GM08714 (cell line): ENCODE measurements around the gene PTPRN2.

Experiments used
- H3K4me3 ChIP-seq: fragments of 200-500 bp; sonication (Bioruptor generic); 2 replicates; pipeline ENCODE4 v1.5.1; 2014; ENCODE audit warnings: mild to moderate bottlenecking, low read length, inconsistent platforms
- ZNF274 ChIP-seq: IDR thresholded peaks from 2 replicates; pipeline ENCODE4 v1.6.1; 2012; ENCODE audit warnings: mild to moderate bottlenecking, low read depth, low read length

Gene PTPRN2

DNA sequence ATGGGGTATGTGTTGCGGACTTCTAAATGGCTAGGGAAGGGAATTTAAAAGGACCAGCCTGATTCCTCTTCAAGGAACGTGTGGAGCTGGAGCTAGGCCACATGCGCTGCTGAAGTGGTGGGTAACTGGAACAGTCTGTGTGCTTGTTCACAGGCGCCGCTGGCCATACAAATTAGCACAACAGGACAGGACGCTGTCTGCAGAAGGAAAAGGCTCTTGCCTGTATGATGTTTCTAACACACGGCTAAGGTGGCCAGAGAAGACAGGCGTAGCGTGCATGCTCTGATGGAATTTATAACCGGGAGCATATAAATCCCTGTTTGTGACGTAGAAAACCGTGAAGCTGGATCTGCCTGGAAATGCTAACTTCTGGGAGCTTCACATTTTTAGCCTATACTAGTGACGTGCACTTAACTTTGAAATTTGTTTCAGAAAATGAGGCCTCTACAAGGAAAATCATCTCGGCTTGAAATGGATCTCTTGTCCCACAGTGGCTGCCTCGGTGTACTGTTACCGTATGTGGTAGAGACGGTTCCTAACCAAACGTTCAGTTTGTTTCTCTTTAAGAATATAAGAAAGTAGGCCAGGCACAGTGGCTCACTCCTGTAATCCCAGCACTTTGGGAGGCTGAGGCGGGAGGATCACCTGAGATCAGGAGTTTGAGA, 569.4 kb downstream of the PTPRN2 start:
- no peak overlapping the region for H3K4me3 ChIP-seq
- no peak for TF ChIP-seq ZNF274

DNA sequence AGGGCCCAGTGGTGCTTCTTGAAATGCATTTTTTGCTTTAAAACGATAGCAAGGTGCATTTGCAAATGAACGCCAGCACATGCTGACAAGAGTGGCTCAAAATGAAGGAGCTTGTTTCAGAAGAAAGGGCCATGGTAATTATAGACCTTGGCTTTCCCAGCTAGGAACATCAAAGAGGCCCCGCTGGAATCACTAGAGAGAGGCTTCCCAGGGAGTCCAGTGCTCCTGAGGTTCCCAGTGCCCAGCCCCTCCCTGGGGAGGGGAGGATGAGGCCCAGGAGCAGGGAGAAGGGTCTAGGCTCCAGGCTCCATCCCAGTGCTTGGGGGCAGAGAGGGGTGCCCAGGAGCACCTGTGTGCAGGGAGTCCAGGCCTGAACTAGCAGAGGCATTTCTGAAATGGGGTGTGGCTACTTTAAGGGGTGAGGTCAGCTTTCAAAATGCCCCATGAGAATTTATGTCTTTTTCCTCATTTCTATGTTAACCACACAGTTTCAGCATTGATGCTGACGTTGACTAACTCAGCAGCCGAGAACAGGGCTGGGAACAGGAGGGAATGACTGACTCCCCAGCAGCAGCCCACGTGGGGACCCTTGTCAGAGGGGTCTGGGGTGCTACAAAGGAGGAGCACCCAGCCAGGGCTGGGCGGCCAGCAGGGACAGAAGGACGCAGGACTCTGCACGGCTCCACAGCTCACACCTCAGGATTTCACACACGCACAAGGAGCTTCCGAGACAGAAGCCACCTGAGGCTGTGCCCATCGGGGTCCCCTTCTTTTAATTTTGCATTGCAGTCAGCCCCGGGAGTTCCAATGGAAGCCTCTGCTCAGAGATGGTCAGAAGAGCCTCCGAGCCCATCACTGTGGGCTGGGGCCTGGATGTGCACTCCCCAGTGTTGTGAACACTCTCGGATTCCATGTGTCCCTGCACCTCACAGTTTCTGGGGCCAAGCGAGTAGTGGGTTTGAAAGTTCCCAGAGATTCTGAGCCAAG, 570.2 kb downstream of the PTPRN2 start:
- no peak overlapping the region for H3K4me3 ChIP-seq
- no peak for TF ChIP-seq ZNF274

DNA sequence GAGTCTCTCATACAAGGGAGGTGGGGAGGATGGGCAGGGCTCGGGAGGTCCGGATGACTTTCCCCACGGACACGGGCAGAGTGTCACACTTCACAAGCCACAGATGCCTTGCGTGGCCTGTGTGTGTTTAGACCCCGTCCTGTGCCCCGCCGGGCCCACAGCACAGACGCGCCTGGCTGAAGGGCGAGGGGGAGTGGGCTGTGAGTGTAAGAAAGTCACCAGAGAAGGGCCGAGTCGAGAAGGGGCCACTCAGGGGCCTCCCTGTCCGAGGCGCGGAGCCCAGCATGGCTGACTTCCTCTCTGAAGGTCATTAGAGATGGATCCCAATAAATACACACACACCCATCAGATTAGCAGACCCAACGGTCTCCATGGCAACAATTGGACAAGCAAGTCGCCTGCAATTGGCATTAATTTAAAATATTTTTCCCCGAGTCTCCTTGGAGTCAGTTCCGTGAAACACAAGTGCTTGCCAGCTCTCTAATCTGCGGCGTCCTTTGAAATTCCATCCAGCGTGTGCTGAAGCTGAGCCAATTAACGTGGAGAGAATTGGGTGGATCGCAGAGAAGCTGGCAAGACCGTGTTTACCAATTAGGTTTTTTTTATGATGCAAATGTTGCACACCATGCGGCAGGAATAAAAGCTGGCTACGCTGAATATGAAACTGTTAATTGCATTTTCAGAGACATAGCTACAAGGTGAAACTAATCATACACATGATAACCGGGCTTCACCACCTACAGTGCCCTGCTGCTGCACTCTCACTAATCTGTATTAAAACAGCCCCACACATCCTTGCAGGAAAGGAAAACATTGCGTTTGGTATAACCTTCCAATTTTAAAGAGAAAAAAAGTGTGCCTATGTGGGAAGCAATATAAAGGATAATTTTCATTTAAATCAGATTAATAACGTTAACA, 571.2 kb downstream of the PTPRN2 start:
- no peak for TF ChIP-seq ZNF274
- H3K4me3 ChIP-seq: no peak overlapping the region

DNA sequence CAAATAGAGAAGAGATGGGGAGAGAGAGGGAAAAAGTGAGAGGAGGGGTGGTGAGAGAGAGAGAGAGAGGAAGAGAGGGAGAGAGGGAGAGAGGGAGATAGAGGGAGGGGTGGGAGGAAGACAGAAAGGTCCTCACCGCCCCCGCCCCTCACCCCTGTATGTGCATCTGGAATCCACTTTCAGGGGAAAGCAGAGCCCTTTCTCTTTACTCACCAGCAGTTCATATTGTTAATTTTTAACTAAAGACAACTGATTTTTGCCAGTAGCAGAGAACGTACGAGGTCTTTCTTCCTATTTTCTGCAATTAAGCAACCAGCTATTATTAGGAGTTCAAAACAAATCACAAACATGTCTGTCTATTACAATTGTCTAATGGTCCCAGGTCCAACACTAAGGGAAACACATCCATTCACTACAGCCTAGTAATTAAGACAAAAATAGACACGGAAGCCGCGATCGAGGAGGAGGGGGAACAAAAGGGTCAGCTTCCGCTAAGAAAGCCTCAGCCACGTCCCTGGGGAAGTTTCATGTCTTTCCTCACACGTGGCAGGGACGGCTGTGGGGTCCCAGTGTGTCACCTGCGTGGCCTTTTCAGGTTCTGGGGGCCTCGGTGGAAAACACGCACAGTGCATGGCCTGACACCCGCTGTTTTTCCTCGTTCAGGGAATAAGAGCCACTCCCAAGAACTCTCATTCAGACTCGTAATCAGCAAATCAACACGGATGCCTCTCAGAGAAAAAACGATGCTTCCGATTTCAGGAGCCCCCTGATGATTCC, 572.0 kb downstream of the PTPRN2 start:
- no peak for TF ChIP-seq ZNF274
- H3K4me3 ChIP-seq: no peak overlapping the region; the same call in 1 of the 2 replicates

DNA sequence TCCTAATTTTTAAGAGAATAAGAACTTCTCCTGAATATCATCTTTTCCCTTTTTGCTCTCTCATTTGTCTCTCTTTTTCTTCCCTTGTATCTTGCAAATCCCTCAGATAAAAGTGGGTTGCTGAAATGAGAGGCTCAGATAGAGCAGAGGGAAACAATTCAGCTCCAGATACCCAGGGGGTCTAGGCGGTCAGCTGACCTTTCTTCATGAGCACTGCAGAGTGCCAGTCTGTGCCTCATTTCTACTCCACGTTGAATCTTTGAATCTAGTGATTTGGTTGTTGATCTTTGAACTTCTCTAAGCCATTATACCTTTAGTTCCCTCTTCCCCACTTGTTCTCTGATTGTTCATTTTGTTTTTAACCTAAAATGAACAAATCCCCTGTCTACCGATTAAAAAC, 572.6 kb downstream of the PTPRN2 start:
- no peak overlapping the region; the same call in 1 of the 2 replicates for H3K4me3 ChIP-seq

DNA sequence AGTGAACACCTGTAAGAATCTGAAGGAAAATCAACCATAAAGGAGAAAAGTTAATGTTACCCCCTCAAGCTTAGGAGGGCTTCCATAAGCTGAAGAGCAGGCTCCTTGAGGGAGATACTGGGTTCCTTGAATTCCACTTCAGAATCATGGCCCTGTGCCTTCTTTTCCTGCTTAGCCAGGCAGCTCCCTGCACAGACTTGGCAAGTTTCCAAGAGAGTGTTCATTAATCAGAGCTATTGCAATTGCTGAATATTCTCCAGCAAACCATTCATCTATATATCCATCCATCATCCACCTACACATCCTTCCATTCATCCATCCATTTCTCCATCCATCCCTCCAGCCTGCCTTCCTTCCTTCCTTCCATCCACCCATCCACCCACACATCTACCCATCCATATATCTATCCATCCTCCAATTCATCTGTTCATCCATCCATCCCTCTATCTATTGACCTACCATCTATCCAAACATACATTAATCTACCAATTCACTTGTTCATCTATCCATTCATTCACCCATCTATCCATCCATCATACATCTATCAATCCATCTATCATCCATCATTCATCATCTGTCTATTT, 574.4 kb downstream of the PTPRN2 start:
- H3K4me3 ChIP-seq: no peak overlapping the region
- no peak for TF ChIP-seq ZNF274

More for the DNA sequence above, 572.6 kb downstream of the PTPRN2 start:
- TF ChIP-seq ZNF274: no peak

DNA sequence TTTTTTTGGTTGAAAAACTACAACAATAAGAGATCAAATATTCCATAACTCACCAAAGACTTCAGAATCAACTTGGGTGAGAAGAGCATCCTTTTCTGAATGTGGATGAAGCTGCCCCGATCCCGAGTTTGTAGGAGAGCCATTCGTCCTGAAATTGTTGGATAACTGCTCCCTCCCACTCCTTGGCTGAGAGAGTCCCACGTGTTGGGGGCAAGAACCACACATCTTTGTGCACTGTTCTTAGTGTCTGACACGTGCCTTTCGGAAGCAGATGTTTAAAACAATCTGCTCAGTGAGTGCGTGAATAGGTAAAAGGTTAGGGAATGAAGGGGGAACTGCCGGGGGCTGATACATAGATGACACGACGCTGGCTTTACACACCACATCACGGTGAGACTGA, 575.7 kb downstream of the PTPRN2 start:
- no peak overlapping the region for H3K4me3 ChIP-seq
- no peak for TF ChIP-seq ZNF274

DNA sequence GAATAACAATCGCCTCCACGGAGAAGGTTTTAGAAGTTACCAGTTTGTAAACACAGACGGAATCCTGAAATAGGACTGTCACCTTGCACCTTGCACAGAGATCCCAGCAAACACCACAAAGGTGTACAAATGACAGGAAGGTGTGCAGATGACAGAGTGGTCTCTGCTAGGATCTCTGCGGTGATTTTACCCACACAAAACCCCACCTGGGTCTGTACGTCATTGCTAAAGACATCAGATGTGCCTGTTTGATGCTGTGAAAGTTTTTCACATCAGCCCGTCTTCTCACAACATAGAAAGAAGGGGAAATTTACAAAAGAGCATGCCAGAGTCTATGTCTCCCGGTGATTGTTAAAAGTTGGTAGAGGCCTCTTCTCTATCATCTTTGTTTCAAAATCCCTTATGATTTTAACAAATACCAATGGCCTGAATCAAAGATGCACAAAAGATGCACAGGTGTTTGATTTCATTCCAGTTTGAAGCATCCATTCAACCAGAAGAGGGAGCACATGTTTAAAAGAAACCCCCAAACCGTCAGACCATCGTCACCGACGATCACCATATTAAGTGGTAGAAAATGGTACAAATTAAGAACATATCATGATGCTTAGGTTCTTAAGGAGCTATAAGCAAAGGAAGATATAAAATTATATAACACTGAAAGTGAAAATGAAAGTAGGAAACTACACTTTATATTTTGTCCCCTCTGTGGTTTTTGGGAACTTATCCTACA, 576.5 kb downstream of the PTPRN2 start:
- H3K4me3 ChIP-seq: no peak overlapping the region
- no peak for TF ChIP-seq ZNF274

DNA sequence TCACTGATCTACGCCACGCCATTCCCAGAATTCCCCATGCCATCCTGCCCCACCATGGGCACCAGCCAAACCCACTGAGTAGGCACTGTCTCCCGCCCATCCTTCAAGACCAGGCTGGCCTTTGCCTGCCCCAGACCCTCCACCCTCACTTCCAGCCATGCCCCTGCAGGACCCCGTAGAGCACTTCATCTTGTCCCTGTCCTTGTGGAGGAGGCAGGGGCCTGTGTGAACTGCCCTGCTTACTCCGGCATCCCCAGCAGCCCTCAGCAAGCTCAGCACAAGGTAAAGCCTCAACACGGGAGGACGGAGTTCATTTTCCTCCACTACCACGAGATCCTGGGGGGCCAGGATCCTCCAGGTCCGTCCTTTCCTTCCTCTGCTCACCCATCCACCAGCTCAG, 577.7 kb downstream of the PTPRN2 start:
- no peak for TF ChIP-seq ZNF274
- H3K4me3 ChIP-seq: no peak overlapping the region

DNA sequence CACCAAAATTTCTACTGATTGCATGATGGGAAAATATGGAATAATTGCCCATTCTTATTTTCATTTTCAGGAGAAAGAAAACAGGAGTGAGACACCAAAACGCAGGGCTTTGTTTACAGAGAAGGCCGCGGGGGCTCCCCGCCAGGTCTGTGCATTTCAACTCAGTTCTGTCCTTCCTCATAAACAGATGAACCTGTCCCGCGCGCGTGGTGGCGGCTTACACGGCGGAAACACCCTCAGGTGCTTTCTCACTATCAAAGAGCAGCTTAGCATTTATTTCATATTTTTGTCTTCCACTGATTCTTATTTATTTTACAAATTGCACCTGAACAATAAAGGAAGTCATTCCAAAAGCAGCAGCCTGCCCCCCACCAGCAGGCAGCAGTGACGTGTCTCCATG, 579.4 kb downstream of the PTPRN2 start:
- H3K4me3 ChIP-seq: no peak overlapping the region
- no peak for TF ChIP-seq ZNF274

DNA sequence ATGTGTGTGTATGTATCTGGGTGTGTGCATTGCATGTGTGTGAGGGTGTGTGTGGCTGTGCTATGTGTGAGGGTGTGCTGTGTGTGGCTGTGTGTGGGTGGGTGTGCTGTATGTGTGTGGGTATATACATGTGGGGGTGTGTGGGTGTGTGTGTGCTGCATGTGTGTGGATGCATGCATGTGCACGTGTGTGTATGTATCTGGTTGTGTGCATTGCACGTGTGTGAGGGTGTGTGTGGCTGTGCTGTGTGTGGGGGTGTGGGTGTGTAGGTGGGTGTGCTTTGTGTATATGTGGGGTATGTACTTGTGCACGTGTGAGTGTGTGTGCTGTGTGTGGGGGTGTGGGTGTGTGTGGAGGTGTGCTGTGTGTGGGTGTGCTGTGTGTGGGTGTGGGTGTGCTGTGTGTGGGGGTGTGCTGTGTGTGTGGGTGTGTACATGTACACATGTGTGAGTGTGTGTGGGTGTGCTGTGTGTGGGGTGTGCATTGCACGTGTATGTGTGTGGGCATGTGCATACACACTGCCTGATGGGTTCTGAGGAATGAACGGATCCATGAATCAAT, 579.8 kb downstream of the PTPRN2 start:
- no peak for TF ChIP-seq ZNF274
- no peak overlapping the region for H3K4me3 ChIP-seq
